H1 (cell line): ENCODE data around the gene CDC42SE2. TPM values are rescaled to one million over a fixed set of nuclear protein-coding genes. Genes with fewer than 3 reads are reported as not detected.

ENCODE experiments used
- CTCF ChIA-PET: fragments of 300-600 bp; sonication (Branson Sonifier 250); formaldehyde crosslinking; loops from one replicate; lab custom pipeline; 2021; ENCODE audit not compliant: partially characterized antibody; lab: Charles Lee
- POLR2A ChIA-PET: fragments of 300-600 bp; sonication (Branson Sonifier 250); formaldehyde crosslinking; loops from one replicate; lab custom pipeline; 2021; ENCODE audit warnings: inconsistent platforms; ENCODE audit not compliant: partially characterized antibody; lab: Charles Lee
- DNase-seq, 2 experiments: peaks; one replicate each; pipeline versions ENCODE4 v3.0.0 to v3.0.0-alpha.2; 2010 to 2022; ENCODE audit warnings: low spot score in 2 of 2, low read depth in 1 of 2, mixed read lengths in 1 of 2
- FAIRE-seq: peaks from 2 replicates; lab custom pipeline; 2011; peaks lifted over from hg19 to GRCh38; lab: Jason Lieb, UNC
- H2AFZ ChIP-seq: 2 replicates; pipeline ENCODE4 v1.8.1; 2012; ENCODE audit warnings: low read length, inconsistent platforms
- H2AK5ac ChIP-seq: 2 replicates; pipeline ENCODE4 v1.6.1; 2013; ENCODE audit warnings: low read depth, low read length
- H2BK120ac ChIP-seq: replicated peaks from 2 replicates; pipeline ENCODE3; 2013; ENCODE audit warnings: low read depth, low read length, inconsistent platforms
- H2BK12ac ChIP-seq: 2 replicates; pipeline ENCODE4 v1.6.1; 2013; ENCODE audit warnings: low read depth, low read length
- H2BK15ac ChIP-seq: 2 replicates; pipeline ENCODE4 v1.6.1; 2013; ENCODE audit warnings: low read length
- H2BK20ac ChIP-seq: 2 replicates; pipeline ENCODE4 v1.6.1; 2013; ENCODE audit warnings: low read length
- H2BK5ac ChIP-seq: 2 replicates; pipeline ENCODE4 v1.6.1; 2013; ENCODE audit warnings: low read depth, low read length
- H3K14ac ChIP-seq: 2 replicates; pipeline ENCODE4 v1.6.1; 2013; ENCODE audit warnings: inconsistent platforms; ENCODE audit not compliant: insufficient read length
- H3K18ac ChIP-seq: 2 replicates; pipeline ENCODE4 v1.6.1; 2013; ENCODE audit warnings: low read length; ENCODE audit errors: extremely low read depth
- H3K23ac ChIP-seq: 2 replicates; pipeline ENCODE4 v1.6.1; 2013; ENCODE audit warnings: inconsistent platforms; ENCODE audit not compliant: insufficient read length
- H3K23me2 ChIP-seq: 2 replicates; pipeline ENCODE4 v1.6.1; 2013; ENCODE audit warnings: low read depth, low read length
- H3K27ac ChIP-seq: 2 replicates; pipeline ENCODE4 v1.6.1; 2011; ENCODE audit warnings: low read depth, low read length, inconsistent platforms
- H3K27me3 ChIP-seq, 4 experiments: replicated peaks in 1 of 4; 1 replicate in 1 of 4; 2 replicates in 3 of 4; pipeline versions ENCODE4 v1.6.1 to v1.8.1; 2011 to 2013; ENCODE audit warnings: low read length in 3 of 4, mild to moderate bottlenecking in 3 of 4, inconsistent platforms in 2 of 4, mixed read lengths in 2 of 4, moderate library complexity in 1 of 4; ENCODE audit not compliant: control insufficient read depth in 3 of 4, insufficient read depth in 3 of 4; ENCODE audit errors: extremely low read depth in 1 of 4
- H3K36me3 ChIP-seq, 4 experiments: 2 replicates each; pipeline versions ENCODE4 v1.6.1 to v1.8.1; 2011 to 2013; ENCODE audit warnings: mild to moderate bottlenecking in 4 of 4, low read length in 3 of 4, moderate library complexity in 2 of 4, control low read depth in 1 of 4, inconsistent platforms in 1 of 4; ENCODE audit not compliant: insufficient read depth in 4 of 4, control insufficient read depth in 2 of 4
- H3K4ac ChIP-seq: replicated peaks from 2 replicates; pipeline ENCODE3; 2013; ENCODE audit warnings: low read length, low read depth, mixed read lengths, inconsistent platforms; ENCODE audit not compliant: insufficient read length
- H3K4me1 ChIP-seq, 4 experiments: replicated peaks in 1 of 4; 1 replicate in 1 of 4; 2 replicates in 3 of 4; pipeline versions ENCODE4 v1.6.1 to v1.8.1; 2011 to 2013; ENCODE audit warnings: low read length in 3 of 4, inconsistent platforms in 2 of 4, mixed read lengths in 1 of 4; ENCODE audit not compliant: insufficient read depth in 4 of 4, control insufficient read depth in 3 of 4
- H3K4me2 ChIP-seq, 2 experiments: 2 replicates each; pipeline versions ENCODE4 v1.6.1 to v1.8.1; 2011 to 2013; ENCODE audit warnings: low read depth in 2 of 2, low read length in 2 of 2, control low read depth in 1 of 2, inconsistent platforms in 1 of 2, mild to moderate bottlenecking in 1 of 2; ENCODE audit not compliant: insufficient read depth in 1 of 2
- H3K4me3 ChIP-seq, 4 experiments: fragments of 200-600, 300-600 bp in 1 of 4; sonication (generic), shearing (Covaris generic), sonication (Bioruptor Twin) in 1 of 4; 2 replicates each; pipeline versions ENCODE4 v1.5.1 to v1.8.1; 2011 to 2016; ENCODE audit warnings: low read length in 4 of 4, low read depth in 3 of 4, control low read depth in 2 of 4, inconsistent platforms in 2 of 4, mild to moderate bottlenecking in 2 of 4, mixed read lengths in 1 of 4, moderate library complexity in 1 of 4; ENCODE audit not compliant: insufficient read depth in 2 of 4; ENCODE audit errors: extremely low read depth in 1 of 4
- H3K56ac ChIP-seq: replicated peaks from 2 replicates; pipeline ENCODE3; 2013; ENCODE audit warnings: low read depth, mild to moderate bottlenecking, mixed read lengths, low read length, inconsistent platforms; ENCODE audit not compliant: insufficient read length
- H3K79me1 ChIP-seq: 2 replicates; pipeline ENCODE4 v1.6.1; 2013; ENCODE audit warnings: low read depth, low read length, control low read depth
- H3K79me2 ChIP-seq, 2 experiments: 2 replicates each; pipeline versions ENCODE4 v1.6.1 to v1.8.1; 2012 to 2013; ENCODE audit warnings: low read length in 2 of 2, mild to moderate bottlenecking in 2 of 2, inconsistent platforms in 1 of 2; ENCODE audit not compliant: insufficient read depth in 2 of 2, control insufficient read depth in 1 of 2
- H3K9ac ChIP-seq, 4 experiments: replicated peaks in 1 of 4; 1 replicate in 1 of 4; 2 replicates in 3 of 4; pipeline versions ENCODE4 v1.6.1 to v1.8.1; 2011 to 2013; ENCODE audit warnings: low read depth in 3 of 4, low read length in 3 of 4, control low read depth in 2 of 4, mild to moderate bottlenecking in 2 of 4, moderate library complexity in 2 of 4, inconsistent platforms in 1 of 4; ENCODE audit errors: extremely low read depth in 1 of 4
- H3K9me3 ChIP-seq, 2 experiments: 2 replicates each; pipeline versions ENCODE4 v1.6.1 to v1.8.1; 2012 to 2013; ENCODE audit warnings: mild to moderate bottlenecking in 2 of 2, moderate library complexity in 2 of 2, control low read depth in 1 of 2, inconsistent platforms in 1 of 2, low read depth in 1 of 2, low read length in 1 of 2, mixed read lengths in 1 of 2; ENCODE audit not compliant: insufficient read depth in 2 of 2
- H4K20me1 ChIP-seq, 2 experiments: replicated peaks in 1 of 2; 2 replicates each; pipeline versions ENCODE3 to v1.8.1; 2011 to 2013; ENCODE audit warnings: inconsistent platforms in 2 of 2, low read length in 2 of 2, mild to moderate bottlenecking in 1 of 2; ENCODE audit not compliant: insufficient read depth in 2 of 2, control insufficient read depth in 1 of 2
- H4K5ac ChIP-seq: 2 replicates; pipeline ENCODE4 v1.6.1; 2013; ENCODE audit warnings: low read length, low read depth, mixed read lengths, inconsistent platforms; ENCODE audit not compliant: insufficient read length
- H4K8ac ChIP-seq: 2 replicates; pipeline ENCODE4 v1.8.0; 2013; ENCODE audit warnings: mild to moderate bottlenecking, moderate library complexity, low read length, inconsistent platforms; ENCODE audit not compliant: insufficient read depth; ENCODE audit errors: extremely low read depth
- H4K91ac ChIP-seq: replicated peaks from 2 replicates; pipeline ENCODE3; 2013; ENCODE audit warnings: low read length, mixed read lengths, inconsistent platforms; ENCODE audit not compliant: insufficient read length
- ATF3 ChIP-seq: IDR thresholded peaks from 2 replicates; pipeline ENCODE4 v1.6.1; 2011; ENCODE audit warnings: low read depth, mild to moderate bottlenecking, low read length; ENCODE audit not compliant: insufficient read depth
- CHD2 ChIP-seq: IDR thresholded peaks from 2 replicates; pipeline ENCODE4 v1.6.1; 2012; ENCODE audit warnings: low read length, improper control_type of control experiment
- EGR1 ChIP-seq: IDR thresholded peaks from 2 replicates; pipeline ENCODE4 v1.6.1; 2011; ENCODE audit warnings: low read depth, low read length, borderline replicate concordance
- HDAC6 ChIP-seq: IDR thresholded peaks from one replicate; pipeline ENCODE4 v1.7.1; 2012; ENCODE audit warnings: low read depth, mild to moderate bottlenecking, inconsistent platforms, low read length, moderate library complexity
- KDM1A ChIP-seq: fragments of 200-600, 300-600 bp; sonication (generic); IDR thresholded peaks from 2 replicates; pipeline ENCODE4 v1.7.1; 2016; ENCODE audit warnings: mild to moderate bottlenecking, low read length, borderline replicate concordance
- NRF1 ChIP-seq: IDR thresholded peaks from 2 replicates; pipeline ENCODE4 v1.6.1; 2011; ENCODE audit warnings: mild to moderate bottlenecking, low read depth, low read length, improper control_type of control experiment
- PHF8 ChIP-seq: fragments of 200-600 bp; sonication (generic); conservative IDR thresholded peaks from 2 replicates; pipeline ENCODE4 v1.7.1; 2012; ENCODE audit warnings: low read depth, mild to moderate bottlenecking, inconsistent platforms, low read length, moderate library complexity
- RBBP5 ChIP-seq: IDR thresholded peaks from 2 replicates; pipeline ENCODE4 v1.7.1; 2012; ENCODE audit warnings: low read depth, mild to moderate bottlenecking, inconsistent platforms, low read length, moderate library complexity, borderline replicate concordance
- SIN3A ChIP-seq, 2 experiments: IDR thresholded peaks in 1 of 2; conservative IDR thresholded peaks in 1 of 2; 2 replicates each; pipeline ENCODE4 v1.6.1; 2011 to 2012; ENCODE audit warnings: low read length in 2 of 2, improper control_type of control experiment in 1 of 2, low read depth in 1 of 2, mild to moderate bottlenecking in 1 of 2
- SIX5 ChIP-seq: IDR thresholded peaks from 2 replicates; pipeline ENCODE4 v1.6.1; 2011; ENCODE audit warnings: mild to moderate bottlenecking, low read depth, low read length
- USF2 ChIP-seq: IDR thresholded peaks from 2 replicates; pipeline ENCODE4 v1.6.1; 2011; ENCODE audit warnings: low read length, improper control_type of control experiment
- WGBS, 2 experiments: shearing (Covaris generic) in 1 of 2; methylation state at CpG; one replicate each; pipeline versions ENCODE4 v1.1.6 to v1.1.7; 2013 to 2015; ENCODE audit warnings: low lambda C conversion rate in 2 of 2, mixed read lengths in 2 of 2, inconsistent platforms in 1 of 2, low coverage in 1 of 2, missing lambda C conversion rate in 1 of 2; ENCODE audit not compliant: insufficient replicate concordance in 2 of 2, insufficient coverage in 1 of 2, insufficient read length in 1 of 2; ENCODE audit errors: extremely low coverage in 1 of 2, missing lambda C conversion rate in 1 of 2; 5-methylcytosine and 5-hydroxymethylcytosine counted together
- polyA plus RNA-seq, 7 experiments: library from polyadenylated mRNA; depleted of rRNA in 3 of 7; stranded (reverse) in 5 of 7; unstranded in 2 of 7; fragments of >200 nt in 5 of 7; fragments of 200-250 nt in 2 of 7; gene quantifications; 1 replicate in 5 of 7; 2 replicates in 1 of 7; 4 replicates in 1 of 7; pipeline versions ENCODE4 v1.2.1 to v1.2.3, GENCODE V29; 2011 to 2013; ENCODE audit warnings: missing spikeins in 2 of 7, mixed read lengths in 2 of 7
- total RNA-seq: library from RNA; stranded (reverse); fragmentation: NEBNext Ultra II Directional; extraction: Animal tissue kit (Norgen Biotek cat#: 25700); gene quantifications from 2 replicates; pipeline ENCODE4 v1.2.1, GENCODE V29; 2021

The CDC42SE2 gene
- total and polyA plus RNA-seq, 2 of the 8 experiments (the other 6 are each of a cell fraction or from before 2014, with no cell fraction given): 16.7 to 30.8 TPM

- Histone ChIP-seq H3K4ac (no peak overlapping the region), H2BK12ac (no peak overlapping the region), H3K4me2 (no peak overlapping the region), H2AFZ (no peak overlapping the region), H3K4me3 (no peak overlapping the region), H2BK15ac (no peak overlapping the region), H2BK120ac (no peak overlapping the region), H2BK5ac (no peak overlapping the region; the same call in 1 of the 2 replicates), H4K8ac (no peak overlapping the region), H3K23ac (no peak overlapping the region), H3K9me3 (peaks cover 0 to 3% of the 10 kb centered on the region in 2 experiments; a peak in 1 of 4 replicates), H3K14ac (no peak overlapping the region), H3K36me3 (no peaks in the 10 kb centered on the region), H3K27me3 (no peaks in the 10 kb centered on the region), H4K20me1 (no peaks in the 10 kb centered on the region), H3K18ac (peak overlapping the region; percentile 28; the same call in 1 of the 2 replicates), H4K91ac (no peak overlapping the region), H2AK5ac (no peak overlapping the region), H3K4me1 (peaks cover 0 to 4% (median 0%) of the 10 kb centered on the region in 4 experiments; a peak in 1 of 7 replicates), H3K79me2 (peaks cover 0 to 33% of the 10 kb centered on the region in 2 experiments; a peak in 2 of 4 replicates), H4K5ac (no peak overlapping the region), H3K56ac (no peak overlapping the region), H3K9ac (no peak overlapping the region), H3K23me2 (no peaks in the 10 kb centered on the region), H3K79me1 (no peaks in the 10 kb centered on the region), H2BK20ac (no peak overlapping the region), H3K27ac (no peak overlapping the region)
- no peak for DNase-seq
- FAIRE-seq: no peak
- 84% methylated on average over 4 of the region's 4 CpGs; no CpG with 5 or more reads in 1 of the 2 experiments for WGBS, 2 experiments
- POLR2A ChIA-PET: no interaction called here
- CTCF ChIA-PET: no interaction called here
- TF ChIP-seq EGR1: no peak
- no peak for TF ChIP-seq SIN3A (conservative IDR thresholded peaks at IDR 0.05 in 1 of 2, IDR thresholded peaks at IDR 0.05 in 1 of 2; ENCODE audit: low read depth in 1 of 2, low read length in 2 of 2)
- no peak for TF ChIP-seq CHD2
- TF ChIP-seq RBBP5: no peak
- TF ChIP-seq PHF8: no peak
- no peak for TF ChIP-seq USF2
- no peak for TF ChIP-seq SIX5
- TF ChIP-seq ATF3: no peak
- no peak for TF ChIP-seq KDM1A
- no peak for TF ChIP-seq HDAC6
- TF ChIP-seq NRF1: no peak
Observed at GRCh38 chr5:131322926-131323325, 59.1 kb downstream of the CDC42SE2 start.
